Testis (tissue), 3 donors: Measurements from ENCODE around the gene LEMD3. TPM values are rescaled to one million over a fixed set of nuclear protein-coding genes. Genes with fewer than 3 reads are reported as not detected.

Source experiments
- DNase-seq: peaks from one replicate; pipeline ENCODE4 v3.0.0-alpha.2; 2019
- H3K27ac ChIP-seq, 2 donors: fragments of 200-600 bp; sonication (generic); one replicate each; pipeline ENCODE4 v1.5.1; 2019
- H3K27me3 ChIP-seq: fragments of 200-600 bp; sonication (generic); one replicate; pipeline ENCODE4 v1.5.1; 2019
- H3K36me3 ChIP-seq: fragments of 200-600 bp; sonication (generic); one replicate; pipeline ENCODE4 v1.5.1; 2017; ENCODE audit warnings: low read depth; ENCODE audit errors: missing control alignments
- H3K4me1 ChIP-seq: fragments of 200-600 bp; sonication (generic); one replicate; pipeline ENCODE4 v1.5.1; 2019
- H3K4me3 ChIP-seq, 2 donors: fragments of 200-600 bp; sonication (generic); one replicate each; pipeline ENCODE4 v1.5.1; 2017 to 2019
- H3K9me3 ChIP-seq: fragments of 200-600 bp; sonication (generic); one replicate; pipeline ENCODE4 v1.5.1; 2017
- POLR2A ChIP-seq: fragments of 450-650 bp; IDR thresholded peaks from one replicate; pipeline ENCODE4 v1.6.1; 2017; ENCODE audit warnings: antibody characterized with exemption, mild to moderate bottlenecking, moderate library complexity
- WGBS, 2 donors: methylation state at CpG; one replicate each; pipeline ENCODE4 v1.1.5; 2018; 5-methylcytosine and 5-hydroxymethylcytosine counted together
- intact Hi-C: fragments of 100-400 bp; cut with DNase I; formaldehyde crosslinking; loops from one replicate; pipeline ENCODE4 v1.15.1; 2023; ENCODE audit warnings: low total_unique reads
- polyA plus RNA-seq: library from polyadenylated mRNA; stranded (reverse); fragments of 350-450 nt; fragmentation: Illumina TruSeq; extraction: RNeasy Lipid Tissue Mini Kit (QIAGEN cat#74804); gene quantifications from one replicate; pipeline ENCODE4 v1.2.3, GENCODE V29; 2014; ENCODE audit warnings: low read depth, low replicate concordance; ENCODE audit not compliant: insufficient read depth
- total RNA-seq, 2 donors: library from RNA; depleted of rRNA; stranded (reverse); fragments of >200 nt; gene quantifications; one replicate each; pipeline ENCODE4 v1.2.3, GENCODE V29; 2016
- TF ChIP-seq, protein P1 (sequence below), 3 experiments: fragments of 450-650 bp in 2 of 3; fragments of 200-600 bp in 1 of 3; sonication (generic) in 1 of 3; IDR thresholded peaks; one replicate each; pipeline ENCODE4 v1.5.1; 2016 to 2019; ENCODE audit warnings: antibody characterized with exemption in 3 of 3, mild to moderate bottlenecking in 2 of 3, moderate library complexity in 1 of 3

The LEMD3 gene
- total and polyA plus RNA-seq, 3 donors from 2014 or later = 38.7 to 92.4 (median 72.4) TPM

DNA sequence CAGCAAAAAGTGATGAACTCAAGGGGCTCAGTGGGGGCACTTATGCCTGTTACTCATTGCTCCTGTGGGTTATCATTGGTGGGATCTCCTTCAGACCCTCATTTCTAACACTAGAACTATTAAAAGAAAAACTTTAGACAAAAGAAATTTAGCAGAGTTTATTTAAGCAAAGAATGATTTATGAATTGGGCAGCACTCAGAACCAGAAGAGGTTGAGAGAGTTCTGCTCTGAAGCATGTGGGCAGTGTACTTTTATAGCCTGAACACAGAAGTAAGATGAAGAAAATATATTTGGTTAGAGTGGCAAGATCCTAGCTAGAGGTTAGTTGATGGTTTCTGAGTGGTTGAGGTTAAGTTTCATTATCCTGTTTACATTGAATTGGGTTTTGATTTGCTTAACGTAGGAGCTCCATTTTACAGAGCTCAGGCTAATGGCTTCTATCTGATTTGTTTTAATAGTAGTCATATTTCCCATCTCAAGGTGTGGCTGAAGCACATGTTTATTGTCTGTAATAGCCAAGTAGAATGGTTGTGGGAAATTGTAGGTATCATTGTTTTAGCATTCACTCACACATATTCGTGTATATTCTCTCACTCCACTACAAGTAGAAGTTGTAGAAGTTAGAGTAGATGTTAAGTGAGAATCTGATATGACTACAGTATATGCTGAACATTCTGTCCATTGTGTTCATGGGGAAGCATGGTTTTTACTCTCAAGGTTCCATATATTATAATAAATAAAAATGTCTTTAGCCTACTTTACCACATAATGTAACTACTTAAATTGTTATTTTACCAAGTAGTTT is 27.6 kb downstream of the LEMD3 start:
- H3K27me3 ChIP-seq = no peaks in the 10 kb centered on the region
- no peaks in the 10 kb centered on the region for H3K36me3 ChIP-seq
- H3K4me3 ChIP-seq = no peak overlapping the region
- H3K4me1 ChIP-seq = no peaks in the 10 kb centered on the region
- DNase-seq = no peak
- TF ChIP-seq, protein P1, sequence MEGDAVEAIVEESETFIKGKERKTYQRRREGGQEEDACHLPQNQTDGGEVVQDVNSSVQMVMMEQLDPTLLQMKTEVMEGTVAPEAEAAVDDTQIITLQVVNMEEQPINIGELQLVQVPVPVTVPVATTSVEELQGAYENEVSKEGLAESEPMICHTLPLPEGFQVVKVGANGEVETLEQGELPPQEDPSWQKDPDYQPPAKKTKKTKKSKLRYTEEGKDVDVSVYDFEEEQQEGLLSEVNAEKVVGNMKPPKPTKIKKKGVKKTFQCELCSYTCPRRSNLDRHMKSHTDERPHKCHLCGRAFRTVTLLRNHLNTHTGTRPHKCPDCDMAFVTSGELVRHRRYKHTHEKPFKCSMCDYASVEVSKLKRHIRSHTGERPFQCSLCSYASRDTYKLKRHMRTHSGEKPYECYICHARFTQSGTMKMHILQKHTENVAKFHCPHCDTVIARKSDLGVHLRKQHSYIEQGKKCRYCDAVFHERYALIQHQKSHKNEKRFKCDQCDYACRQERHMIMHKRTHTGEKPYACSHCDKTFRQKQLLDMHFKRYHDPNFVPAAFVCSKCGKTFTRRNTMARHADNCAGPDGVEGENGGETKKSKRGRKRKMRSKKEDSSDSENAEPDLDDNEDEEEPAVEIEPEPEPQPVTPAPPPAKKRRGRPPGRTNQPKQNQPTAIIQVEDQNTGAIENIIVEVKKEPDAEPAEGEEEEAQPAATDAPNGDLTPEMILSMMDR (IDR thresholded peaks at IDR 0.05) = no peak
- TF ChIP-seq POLR2A = no peak
- intact Hi-C loops = no loop called here
- WGBS, 2 donors = 89% methylated on average over 2 of the region's 2 CpGs
- H3K9me3 ChIP-seq = no peaks in the 10 kb centered on the region
- H3K27ac ChIP-seq = no peak overlapping the region

DNA sequence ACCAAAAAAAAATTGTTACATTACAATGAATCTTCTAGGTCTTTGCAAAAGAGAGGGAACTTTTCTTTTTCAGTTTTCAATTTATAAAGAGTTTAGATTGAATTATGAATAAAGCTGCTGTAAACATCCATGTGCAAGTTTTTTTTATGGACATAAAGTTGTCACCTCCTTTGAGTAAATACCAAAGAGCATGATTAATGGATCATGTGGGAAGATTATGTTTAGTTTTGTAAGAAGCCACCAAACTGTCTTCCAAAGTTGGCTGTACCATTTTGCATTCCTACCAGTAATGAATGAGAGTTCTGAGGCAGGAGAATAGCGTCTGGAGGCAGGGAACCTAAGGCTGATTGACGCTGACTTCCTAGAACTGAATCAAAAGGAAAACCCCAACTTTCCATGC is 30.2 kb downstream of the LEMD3 start:
- Histone ChIP-seq H3K9me3 (no peaks in the 10 kb centered on the region), H3K36me3 (no peaks in the 10 kb centered on the region), H3K27me3 (no peaks in the 10 kb centered on the region), H3K27ac (no peak overlapping the region), H3K4me3 (no peak overlapping the region), H3K4me1 (no peaks in the 10 kb centered on the region)
- DNase-seq = no peak
- TF ChIP-seq, protein P1 (IDR thresholded peaks at IDR 0.05) = no peak
- no peak for TF ChIP-seq POLR2A
- intact Hi-C loops = no loop called here
- 90 to 91% methylated on average over 2 of the region's 2 CpGs for WGBS, 2 donors

DNA sequence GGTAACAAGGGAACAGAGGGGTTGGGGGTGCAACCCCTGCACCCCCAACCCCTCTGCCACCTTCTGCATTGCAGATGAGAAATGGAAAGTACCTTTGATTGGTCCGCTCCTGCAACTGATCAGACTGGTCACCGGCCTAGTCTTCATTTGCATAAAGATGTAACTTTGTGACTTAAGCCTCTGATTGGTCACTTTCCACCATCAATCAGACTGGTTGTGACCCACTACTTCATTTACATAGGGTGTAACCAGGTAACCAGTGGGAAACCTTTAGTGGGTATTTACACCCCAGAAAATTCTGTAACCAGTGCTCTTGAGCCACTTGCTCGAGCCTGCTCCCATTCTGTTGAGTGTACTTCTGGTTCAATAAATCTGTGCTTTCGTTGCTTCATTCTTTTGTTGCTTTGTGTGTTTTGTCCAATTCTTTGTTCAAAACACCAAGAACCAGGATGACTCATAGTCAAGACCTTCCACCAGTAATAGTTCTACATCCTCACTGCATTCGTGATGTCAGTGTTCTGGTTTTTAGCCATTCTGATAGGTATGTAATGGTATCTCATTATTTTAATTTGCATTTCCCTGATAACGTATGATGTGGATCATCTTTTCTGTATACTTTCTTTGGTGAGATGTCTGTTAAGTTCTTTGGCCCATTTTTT is 30.8 kb downstream of the LEMD3 start:
- H3K9me3 ChIP-seq = no peaks in the 10 kb centered on the region
- H3K27me3 ChIP-seq = no peaks in the 10 kb centered on the region
- no peaks in the 10 kb centered on the region for H3K36me3 ChIP-seq
- no peak for DNase-seq
- 90 to 94% methylated on average over 6 of the region's 6 CpGs for WGBS, 2 donors
- no peaks in the 10 kb centered on the region for H3K4me1 ChIP-seq
- no peak overlapping the region for H3K4me3 ChIP-seq
- no peak for TF ChIP-seq POLR2A
- TF ChIP-seq, protein P1 (IDR thresholded peaks at IDR 0.05) = no peak
- no peak overlapping the region for H3K27ac ChIP-seq
- intact Hi-C loops = no loop called here

DNA sequence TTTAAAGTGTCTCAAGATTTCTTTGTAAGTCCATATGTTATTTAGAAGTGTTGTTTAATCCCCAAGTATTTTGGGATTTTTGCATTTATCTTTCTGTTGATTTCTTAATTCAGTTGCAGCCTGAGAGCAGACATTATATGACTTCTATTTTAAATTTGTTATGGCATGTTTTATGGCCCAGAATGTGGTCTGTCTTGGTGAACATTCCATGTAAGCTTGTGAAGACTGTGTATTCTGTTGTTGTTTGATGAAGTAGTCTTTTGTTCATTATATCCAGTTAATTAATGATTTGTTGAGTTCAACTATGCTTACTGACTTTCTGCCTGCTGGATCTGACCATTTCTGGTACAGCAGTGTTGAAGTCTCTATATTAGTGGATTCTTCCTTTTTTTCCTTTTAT is 34.0 kb downstream of the LEMD3 start:
- no peak for TF ChIP-seq POLR2A
- TF ChIP-seq, protein P1 (IDR thresholded peaks at IDR 0.05) = no peak
- H3K9me3 ChIP-seq = no peaks in the 10 kb centered on the region
- no peaks in the 10 kb centered on the region for H3K4me1 ChIP-seq
- no peak overlapping the region for H3K27ac ChIP-seq
- no peaks in the 10 kb centered on the region for H3K27me3 ChIP-seq
- H3K36me3 ChIP-seq = no peaks in the 10 kb centered on the region
- no peak overlapping the region for H3K4me3 ChIP-seq
- DNase-seq = no peak
- intact Hi-C loops = no loop called here
